NCI-H82 treated with DMSO at 0.1 percent for 48 hours (cell line): Measurements from ENCODE around the gene ENPP6.

Experiments
- DNase-seq: peaks from one replicate; lab custom pipeline; 2025; ENCODE audit not compliant: unreplicated experiment; lab: John Stamatoyannopoulos, UW

The ENPP6 gene

DNA sequence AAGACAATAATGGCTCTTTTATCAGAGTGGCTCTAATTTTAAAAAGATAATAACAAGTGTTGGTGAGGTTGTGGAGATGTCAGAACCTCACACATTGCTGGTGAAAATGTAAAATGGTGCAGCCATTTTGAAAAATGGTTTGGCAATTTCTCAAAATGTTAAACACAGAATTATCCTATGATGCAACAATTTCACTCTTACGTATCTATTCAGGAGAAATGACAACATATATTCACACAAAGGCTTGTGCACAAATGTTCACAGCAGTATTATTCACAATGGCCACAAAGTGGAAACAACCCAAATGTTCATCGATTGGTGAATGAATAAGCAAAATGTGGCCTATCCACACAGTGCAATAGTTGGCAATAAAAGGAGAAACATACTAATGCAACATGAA lies 24.7 kb downstream of the ENPP6 start:
- DNase-seq, result no peak

DNA sequence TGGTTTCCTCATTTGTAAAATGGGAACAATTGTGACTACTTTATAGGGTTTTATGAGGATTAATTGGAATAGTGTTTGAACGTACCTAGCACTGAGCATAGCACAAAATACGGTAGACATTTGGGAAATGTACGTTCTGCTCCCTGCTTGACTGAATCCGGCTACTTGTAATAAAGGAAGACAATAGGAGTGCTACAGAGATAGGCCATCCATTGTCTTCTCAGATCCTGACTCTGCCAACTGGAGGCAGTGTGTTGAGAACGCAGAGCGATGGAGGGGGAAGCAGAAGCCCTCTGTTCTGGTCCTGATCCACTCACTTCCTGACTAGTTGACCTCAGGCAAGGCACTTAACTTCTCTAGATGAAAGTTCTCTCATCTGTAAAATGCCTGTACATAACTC lies 26.4 kb downstream of the ENPP6 start:
- no peak for DNase-seq

DNA sequence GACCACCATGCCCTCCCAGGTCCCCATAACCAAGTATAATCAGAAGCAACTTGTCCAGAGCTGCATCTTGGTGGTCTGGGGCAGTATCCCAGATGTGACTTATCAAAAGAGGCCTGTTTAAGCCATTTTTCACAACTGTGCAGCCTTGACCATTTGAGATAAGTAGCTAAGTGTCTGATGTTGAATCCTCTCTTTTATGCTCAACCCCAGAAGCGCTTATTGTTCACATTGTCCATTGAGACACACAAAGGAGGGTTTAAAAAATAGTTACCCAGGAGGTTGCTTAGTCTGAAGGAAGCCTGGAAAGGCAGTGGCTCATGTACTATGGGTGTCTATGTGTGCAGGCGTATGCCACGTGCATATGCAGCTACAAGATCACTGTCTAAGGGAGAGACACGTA lies 27.0 kb downstream of the ENPP6 start:
- DNase-seq, result no peak

DNA sequence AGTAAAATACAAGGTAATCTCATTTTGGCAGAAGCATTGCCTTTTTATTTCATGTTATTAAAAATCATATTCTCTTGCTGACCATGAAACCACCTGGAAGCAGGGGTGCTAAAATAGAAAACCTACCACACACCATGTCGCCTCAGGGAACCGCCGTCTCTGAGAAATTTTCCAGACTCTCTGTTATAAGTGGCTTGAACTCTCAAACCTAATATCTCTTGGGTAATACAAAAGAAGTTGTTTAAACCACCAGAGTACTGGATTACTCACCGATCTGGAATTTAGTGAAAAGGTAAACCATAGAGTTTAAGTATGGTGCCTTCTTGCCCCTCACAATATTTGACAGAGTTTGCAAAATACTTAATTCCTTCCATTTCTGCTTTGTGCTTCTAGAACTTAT lies 27.7 kb downstream of the ENPP6 start:
- DNase-seq, result no peak

DNA sequence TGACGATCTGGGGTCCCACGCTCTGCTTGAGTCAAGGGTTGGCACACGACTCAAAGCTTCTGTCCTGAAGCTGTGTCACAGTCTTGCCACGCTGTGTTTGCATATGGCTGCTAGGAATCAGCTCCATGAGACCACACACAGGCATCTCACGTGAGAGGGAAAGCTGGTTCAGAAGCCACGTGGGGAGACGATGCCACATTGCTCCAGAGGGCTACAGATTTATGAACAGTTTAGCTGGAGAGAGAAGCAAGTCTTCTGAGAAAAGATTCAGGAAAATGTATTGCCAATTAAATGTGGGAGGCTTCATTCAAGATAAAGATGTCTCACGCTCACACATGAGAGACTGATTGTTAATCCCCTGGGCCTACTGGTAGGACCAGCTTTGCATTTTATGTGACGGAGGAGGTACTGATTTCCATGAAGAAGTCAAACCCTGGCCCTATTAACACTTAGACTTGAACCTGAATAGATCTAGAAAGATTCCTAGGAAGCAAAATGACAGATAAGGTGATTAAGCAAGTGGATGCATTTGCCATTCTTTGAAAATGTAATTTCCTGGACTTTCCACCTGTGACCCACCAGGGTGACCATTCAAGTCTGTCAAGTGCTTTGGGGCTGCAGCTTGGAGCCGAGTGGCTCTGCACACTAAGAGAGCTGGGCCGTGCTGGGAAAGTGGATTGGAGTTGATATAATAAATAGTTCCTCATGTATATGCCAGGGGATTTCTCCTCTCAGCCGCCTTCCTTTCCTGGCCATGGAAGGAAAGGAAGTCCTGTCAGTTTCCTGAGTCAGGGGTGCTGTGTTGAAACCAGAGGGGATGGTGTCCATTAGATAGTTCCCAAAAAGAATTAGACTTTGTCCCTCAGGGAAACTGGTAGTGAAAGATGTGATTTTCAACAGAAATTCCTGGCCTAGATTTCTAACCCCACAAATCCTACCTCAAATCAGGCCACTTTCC lies 29.0 kb downstream of the ENPP6 start:
- DNase-seq, result no peak

DNA sequence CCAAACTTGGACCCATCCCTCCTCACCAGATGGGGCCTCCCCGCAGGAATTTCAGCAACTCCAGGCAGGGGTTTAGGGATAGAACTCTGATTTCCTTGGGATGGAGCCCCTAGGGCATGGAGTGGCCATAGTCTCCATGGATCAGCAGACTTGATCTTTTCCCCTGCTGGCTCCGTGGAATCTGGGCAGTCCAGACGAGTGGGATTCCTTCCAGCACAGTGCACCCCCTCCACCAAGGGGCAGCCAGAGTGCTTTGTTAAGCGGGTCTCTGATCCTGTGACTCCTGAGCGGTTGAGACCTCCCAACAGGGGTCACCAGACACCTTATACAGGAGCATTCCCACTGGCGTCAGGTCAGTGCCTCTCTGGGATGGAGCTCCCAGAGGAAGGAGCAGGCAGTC lies 40.4 kb downstream of the ENPP6 start:
- no peak for DNase-seq

DNA sequence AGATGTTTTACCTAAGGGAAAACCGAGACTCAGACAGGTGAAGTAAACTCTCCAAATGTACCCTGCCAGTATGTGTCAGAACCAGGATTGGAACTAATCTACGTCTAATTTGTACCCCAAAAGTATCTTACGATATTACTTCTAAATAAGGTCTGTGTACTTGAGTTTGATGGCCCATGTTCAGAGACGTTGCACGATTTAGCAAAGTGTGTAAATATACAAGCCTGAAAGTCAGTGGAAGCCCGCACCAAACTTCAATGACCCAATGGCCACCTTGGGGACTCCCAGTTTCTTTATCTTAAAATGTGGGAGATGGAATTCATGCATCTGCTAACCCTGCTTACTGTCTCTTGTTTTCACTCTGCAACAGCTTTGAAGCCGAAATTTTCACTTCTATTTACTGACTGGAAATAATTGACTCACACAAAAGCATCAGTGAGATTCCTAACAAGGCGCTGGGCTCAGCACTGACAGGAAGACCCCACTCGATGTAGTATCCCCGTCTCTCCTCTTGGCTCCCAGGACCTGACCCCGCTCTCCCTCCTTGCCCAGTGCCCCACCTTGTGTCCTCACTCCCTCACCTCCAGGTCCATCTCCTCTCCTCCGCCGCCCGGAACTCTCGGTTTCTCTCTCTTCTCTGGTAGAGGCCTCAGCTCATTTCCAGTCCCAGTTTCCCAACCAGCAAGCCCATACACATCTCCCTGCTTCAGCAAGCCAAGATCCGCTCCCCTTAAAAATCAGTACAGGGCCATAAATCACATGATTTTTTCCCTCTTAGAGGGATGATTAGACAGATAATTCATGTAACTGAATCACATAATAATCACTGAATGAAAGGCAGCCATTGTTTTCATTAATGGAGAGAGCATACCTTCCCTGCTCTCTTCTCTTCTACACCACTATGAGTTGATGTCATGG lies 42.8 kb downstream of the ENPP6 start:
- no peak for DNase-seq

DNA sequence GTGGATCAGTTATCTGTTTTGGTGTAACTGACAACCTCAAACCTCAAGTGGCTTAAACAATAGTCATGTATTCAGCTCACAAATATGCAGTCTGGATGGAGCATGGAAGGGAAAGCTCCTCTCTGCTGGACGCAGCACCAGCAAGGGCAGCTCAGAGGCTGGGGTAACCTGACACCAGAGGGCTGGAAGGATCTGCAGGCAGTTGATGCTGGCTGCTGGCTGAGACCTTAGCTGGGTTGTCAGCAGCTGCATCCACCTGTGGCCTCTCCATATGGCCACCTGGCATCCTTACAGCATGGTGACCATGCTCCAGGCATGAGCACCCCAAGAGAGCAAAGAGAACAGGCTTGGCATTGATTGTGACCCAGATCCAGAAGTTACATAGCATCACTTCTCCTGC lies 46.7 kb downstream of the ENPP6 start:
- DNase-seq, result no peak

DNA sequence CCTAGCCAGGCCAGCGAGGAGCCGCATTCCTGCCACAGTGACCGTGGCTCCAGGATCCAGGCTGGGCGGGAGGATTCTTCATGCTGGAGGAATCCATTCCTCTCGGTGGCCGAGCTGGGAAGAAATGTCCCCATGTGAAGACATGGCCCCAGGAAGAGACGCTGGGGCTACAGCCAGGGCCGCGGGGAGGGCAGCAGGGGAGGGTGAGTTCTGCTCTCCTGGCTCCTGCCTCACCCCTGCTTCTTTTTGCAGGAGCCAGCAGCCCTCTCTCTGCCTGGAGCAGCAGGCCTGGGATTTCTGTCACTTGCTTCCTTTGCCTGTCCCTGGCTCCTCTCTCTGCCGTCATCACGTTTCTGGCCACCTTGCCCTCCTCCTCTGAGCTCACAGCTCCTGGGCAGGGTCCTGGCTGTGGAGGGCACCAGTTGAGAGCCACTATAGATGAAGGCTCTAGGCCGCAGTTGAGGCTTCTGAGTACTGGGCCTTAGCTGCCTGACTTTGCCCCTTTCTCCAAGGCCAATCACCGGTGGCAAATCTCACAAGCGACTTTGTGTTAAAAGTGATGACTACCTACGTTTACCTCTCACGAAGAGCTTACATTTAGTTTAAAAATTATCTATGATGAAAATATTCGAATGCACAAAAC lies 48.3 kb downstream of the ENPP6 start:
- no peak for DNase-seq

DNA sequence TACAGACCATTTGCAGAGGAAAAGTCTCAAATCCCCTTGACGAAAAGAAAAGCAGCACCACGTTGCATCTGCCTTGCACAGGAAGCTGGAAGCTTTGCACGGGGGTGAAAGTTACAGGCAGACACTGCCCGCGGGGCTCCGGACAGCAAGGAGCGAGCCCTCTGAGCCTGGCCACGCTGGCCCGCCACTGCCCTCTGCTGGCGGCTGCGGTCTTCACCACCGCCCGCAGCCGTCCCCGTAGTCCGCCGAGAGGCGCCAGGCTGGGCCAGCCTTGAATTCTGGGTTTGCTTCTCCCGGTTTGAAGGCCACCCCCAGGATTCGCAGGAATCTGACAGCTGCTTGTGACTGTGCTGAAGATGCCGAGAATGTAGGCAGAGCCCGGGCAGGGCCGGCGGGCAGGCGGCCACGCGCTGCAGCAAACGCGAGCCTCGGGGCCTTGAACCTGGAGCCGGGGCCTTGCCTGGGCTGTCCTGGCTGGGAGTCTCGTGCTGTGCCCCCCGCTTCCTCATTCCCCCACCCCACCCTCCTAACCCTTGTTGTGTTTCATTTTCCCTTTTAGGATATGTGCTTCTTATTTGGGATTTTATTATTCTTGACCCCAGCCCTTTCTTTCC lies 49.2 kb downstream of the ENPP6 start:
- DNase-seq, result peak; percentile 13

DNA sequence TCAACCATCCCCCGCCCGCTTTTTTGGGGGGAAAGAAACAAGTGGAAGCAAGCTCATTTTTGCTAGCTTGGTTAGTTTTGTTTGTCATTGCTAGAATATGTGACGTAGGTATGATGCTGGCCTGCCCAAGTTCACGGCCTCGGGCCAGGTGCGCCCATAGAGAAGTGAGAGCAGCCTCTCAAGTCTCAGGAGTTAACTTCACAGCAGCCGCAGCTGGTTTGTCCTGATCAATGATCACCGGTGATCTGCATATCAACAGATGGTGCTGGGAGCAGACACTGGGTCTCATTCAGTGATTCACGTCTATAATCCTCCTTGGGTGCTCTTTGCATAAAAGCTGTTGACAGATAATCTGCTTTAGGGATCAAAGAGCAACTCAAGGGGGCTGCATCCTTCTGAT lies 50.1 kb downstream of the ENPP6 start:
- peak; percentile 84 for DNase-seq

DNA sequence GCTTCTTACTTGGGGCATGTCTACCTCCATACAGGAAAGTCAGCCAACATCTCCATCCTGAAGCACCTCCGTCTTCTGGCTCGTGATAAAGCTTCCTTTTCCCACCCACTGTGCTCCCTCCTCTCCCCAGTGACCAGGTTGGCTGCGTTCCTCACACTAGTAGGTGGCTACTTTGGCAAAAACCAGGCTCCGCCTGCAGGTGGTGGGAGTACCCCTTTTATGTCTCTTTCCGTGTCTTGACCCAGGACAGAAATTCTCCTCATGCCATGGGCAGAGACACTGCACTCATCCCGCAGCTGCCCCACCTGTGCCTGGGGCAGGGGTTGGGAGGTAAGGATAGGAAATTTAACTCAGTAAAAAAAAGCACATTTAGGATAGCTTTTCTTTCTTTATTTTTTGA lies 50.9 kb downstream of the ENPP6 start:
- DNase-seq, result no peak

DNA sequence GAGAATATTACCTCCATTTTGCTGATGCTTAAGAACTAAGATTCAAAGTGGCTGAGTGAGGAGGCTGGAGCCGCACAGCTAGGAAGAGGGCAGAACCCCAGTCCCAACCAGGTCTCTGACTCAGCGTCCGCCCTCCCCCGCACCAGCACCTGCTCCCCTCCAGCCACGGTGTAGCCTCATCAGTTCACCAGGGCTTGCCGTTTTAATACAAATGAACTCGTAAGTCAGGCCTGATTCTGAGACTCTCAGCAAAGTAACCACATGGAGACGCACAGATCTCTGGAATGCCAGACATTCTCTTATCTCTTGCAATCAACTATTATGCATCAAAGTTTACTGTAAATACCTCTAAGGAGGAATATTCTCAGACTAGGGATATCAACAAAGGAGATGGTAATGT lies 52.4 kb downstream of the ENPP6 start:
- DNase-seq, result no peak

DNA sequence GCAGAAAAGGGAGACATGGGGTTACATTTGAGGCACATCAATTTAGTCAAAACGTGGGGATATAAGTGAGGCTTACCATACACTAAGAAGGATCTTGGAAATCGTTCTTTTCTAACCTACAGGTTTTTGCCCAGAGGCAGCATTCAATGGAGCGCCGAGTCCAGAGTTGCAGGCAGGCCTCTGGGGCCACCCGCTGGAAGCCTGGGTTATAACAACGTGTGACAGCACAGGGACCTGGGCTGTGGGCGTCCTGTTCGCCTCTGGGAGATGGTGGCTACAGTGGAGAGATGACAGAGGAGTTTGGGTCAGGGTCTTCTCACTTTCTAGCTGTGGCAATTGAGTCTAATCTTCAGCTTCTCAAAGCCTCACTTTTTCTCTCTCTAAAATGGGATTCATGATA lies 53.9 kb downstream of the ENPP6 start:
- no peak for DNase-seq

DNA sequence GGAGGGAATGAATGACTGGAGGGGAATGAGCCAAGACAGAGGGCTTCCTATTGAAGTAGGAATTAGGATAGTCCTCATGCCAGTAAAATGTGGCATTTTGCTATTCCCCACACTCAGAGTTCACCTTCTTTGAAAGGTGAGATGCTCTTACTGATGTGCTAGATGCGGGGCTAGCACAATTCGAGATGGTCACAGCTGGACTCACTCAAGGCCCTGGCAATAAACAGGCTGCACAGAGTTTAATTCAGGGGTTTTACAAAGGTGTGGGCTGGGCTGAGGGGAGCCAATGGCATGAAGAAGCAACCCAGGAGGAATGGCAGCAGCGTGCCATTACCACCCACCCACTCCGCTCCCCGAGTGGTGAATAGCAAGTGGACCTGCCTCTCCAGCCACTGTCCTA lies 55.1 kb downstream of the ENPP6 start:
- DNase-seq, result no peak

DNA sequence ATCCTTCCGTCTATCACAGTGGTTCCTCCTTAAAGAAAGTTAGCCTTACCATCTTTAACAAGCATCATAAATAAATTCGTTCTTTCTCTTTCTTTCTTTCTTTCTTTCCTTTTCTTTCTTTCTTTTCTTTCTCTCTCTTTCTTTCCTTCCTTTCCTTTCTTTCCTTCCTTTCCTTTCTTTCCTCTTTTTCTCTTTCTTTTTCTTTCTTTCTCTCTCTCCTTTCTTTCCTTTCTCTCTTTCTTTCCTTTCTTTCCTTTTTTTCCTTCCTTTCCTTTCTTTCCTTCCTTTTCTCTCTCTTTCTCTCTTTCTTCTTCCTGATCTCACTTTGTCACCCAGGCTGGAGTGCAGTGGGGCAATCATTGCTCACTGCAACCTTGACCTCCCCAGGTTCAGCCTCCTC lies 60.4 kb downstream of the ENPP6 start:
- DNase-seq, result no peak

DNA sequence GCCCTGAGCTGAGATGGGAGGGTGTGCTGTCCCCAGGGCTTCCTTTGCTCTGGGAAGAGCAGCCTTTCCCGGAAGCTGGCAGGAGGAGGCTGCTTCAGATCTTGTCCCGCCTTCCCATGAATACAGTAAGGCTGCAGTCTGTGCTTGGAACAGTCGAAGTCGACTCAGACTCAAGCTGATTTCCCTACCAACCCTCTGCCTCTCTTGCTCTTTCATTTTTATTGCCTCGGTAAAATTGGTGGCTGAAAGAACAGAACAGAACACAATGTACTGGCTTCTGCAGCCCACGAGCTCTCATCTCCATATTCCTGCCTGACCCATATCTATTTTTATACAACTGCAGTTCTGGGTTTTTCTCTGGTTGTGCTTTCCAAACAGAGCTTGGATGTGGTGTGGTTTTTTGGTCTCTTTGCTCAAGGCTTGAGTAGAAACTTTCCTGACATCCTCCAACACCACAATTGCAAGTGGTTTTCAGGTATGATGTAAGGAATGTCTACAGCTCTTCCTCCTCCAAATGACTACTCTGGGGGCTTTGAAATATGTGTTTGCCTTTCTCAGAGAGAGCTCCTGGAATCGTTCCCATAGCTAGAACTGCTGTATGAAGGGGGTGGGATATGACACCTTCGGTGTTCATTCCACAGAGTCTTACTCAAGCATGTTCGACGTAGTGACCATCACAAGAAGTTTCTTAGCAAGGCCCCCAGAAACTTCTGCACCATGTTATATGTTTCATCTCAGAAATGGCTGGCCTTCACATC lies 61.3 kb downstream of the ENPP6 start:
- DNase-seq, result no peak

DNA sequence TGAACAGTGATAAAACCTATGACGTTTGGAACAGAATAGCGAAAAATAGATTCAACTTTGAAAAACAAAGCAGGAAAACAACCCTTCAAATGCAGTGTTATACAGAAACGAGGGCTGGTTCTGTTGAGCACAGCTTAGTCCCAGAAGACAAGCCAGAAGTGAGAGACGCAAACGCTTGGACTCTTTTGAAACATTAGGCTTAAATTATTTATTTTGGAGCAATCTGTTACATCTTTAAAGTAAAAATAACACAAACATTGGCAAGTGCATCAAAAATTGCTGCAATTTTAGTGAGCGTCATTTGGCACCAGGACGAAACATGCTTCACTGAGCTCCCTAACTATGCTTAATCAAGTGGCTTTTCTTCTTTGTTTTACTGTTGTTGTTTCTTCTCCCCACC lies 63.5 kb downstream of the ENPP6 start:
- no peak for DNase-seq

DNA sequence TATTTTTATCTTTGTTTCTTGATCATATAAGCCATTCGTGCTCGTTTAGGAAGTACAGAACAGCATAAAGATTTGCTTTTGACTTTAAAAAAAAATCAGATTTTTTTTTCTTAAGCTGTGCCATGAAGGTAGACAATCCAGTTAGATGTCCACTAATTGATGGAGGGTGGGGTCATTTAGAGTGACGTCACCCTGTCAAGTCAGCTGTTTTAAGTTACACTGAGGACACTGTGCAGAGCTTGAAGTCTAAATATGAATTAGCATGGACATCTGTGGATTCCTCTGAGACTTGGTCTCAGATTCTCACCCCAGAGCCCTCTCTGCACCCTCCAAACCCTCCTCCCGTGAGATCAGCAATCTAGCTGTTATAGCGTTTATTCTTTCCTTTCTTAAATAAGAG lies 63.9 kb downstream of the ENPP6 start:
- DNase-seq, result no peak

DNA sequence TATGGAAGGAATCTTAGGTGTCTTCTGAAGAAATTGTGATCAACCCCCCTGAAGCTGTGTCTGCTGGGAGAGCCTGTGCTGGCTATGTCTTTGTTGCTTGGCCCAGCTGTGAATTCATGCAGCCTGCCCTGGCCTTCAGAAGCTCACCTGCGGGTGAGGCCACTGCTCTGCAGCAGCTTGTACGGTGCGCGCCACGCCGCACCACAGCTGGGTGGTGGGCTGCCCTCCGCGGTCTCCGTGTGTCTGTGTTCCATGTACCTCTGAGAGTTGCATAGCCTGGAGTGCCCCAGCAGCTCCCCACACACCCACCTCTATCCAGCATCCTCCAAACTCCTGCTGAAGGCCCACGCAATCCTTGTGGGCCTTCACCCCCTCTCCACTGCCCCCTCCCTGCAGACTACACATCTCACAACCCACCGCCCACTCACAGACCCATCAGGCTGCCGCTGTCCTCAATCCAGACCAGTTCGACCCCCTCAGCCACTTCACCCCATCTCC lies 65.6 kb downstream of the ENPP6 start:
- DNase-seq, result no peak
